ENCODE results near the gene FXYD6.
"Not testable (repeated sequence)": the region's sequence is repeated elsewhere in the genome, so short reads cannot be mapped to it uniquely, and the experiment has no call there.

FXYD6 gene

DNA sequence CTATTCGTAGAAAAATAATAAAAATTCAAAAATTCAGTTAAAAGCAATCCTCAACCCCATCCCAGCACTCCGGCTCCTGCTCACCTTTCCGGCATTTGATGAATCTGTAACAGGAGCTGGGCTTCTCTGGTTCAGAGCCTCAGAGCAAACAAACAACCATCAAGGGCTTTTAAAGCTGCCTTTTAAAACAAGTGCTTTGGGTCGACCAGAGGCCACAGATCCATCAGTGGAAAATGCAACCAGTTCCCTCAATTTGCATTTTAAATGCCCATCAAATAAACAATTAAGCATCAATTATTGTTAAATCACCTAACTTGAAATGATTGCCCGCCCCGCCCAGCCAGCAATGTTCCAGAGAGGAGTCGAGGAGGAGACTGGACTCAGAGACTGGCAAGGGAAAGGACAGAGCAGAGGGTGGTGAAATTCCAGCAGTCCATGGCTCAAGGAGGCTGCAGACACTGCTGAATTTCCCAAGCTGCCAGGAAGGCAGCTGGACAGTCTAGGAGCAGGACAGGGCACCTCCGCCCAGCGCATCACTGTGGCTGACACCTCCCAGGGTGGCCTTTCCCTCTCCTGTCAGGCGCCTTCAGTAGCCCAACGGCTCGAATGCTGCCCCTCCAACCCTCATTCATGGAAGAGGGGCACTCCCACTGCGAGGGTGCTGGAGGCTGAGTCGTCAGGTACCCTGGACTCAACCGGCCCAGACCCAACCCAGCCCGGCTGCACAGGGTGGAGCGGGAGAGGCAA is 7.5 kb downstream of the FXYD6 start:
- DNase-seq: peak; percentile 62

- no peak for DNase-seq
Observed at GRCh38 chr11:117868088-117868487, 8.4 kb downstream of the FXYD6 start.

DNA sequence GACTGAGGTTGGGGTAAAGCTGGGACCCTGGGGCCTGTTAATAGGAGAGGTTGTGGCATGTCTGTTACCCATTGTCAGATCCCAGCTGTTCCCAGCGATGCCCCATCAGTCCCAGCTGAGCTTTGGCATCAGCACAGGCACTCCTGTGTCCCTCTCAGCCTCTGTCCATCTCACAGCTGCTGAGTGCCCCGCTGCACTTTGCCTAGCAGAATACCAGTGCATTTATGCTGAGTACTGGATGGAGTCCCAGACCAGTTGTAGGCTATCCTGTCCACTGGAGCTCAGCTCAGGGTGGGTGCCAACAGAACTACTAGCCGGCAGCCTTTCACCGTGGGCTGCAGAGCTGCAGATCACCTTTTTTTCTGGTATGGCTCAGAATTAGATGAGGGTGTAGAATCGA is 9.9 kb downstream of the FXYD6 start:
- no peak for DNase-seq

DNA sequence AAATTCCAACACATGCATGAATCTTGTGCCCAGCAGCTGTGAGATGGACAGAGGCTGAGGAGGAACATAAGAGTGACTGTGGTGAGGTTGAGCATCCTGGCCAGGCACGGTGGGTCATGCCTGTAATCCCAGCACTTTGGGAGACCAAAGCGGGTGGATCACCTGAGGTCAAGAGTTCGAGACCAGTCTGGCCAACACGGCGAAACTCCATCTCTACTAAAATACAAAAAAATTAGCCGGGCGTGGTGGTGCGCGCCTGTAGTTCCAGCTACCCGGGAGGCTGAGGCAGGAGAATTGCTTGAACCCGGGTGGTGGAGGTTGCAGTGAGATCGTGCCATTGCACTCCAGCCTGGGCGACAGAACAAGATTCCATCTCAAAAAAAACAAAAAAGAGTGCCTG is 10.9 kb downstream of the FXYD6 start:
- DNase-seq: not testable (repeated sequence)

GRCh38 chr11:117863383-117863782 is 13.1 kb downstream of the FXYD6 start:
- no peak for DNase-seq

- DNase-seq: no peak
Observed at GRCh38 chr11:117862753-117863152, 13.7 kb downstream of the FXYD6 start.

DNA sequence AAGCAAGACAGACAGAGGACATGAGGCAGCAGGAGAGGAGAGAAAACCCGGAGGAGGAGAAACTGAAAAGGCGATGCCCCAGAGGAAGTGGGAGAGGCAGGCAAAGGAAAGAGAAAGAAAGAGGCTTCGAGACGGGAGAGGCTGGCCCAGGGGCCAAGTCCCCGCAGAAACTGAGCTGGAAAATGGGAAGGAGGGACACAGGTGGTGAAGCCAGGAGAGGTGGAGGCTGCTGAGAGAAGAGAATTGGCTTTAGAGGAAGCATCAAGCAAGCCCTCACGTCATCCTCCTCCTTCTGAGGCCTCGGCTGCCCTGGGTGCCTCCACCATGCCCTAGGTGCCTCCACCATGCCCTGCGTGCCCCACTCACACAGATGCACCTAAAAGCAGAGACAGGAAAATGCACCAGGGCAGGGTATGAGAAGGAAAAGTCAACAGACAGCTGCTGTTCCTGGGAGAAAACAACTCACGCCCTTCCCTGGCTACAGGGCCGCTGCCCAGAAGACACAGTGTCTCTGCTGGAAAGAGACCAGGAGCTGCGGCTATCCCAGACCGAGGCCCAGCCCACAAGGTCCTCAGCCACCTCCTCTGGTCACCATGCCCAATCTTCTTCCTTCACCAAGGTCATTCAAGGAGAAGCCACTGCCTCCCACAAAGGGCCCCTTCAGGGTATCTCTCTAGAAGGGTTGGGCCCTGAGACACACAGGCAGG is 14.3 kb downstream of the FXYD6 start:
- DNase-seq: no peak

GRCh38 chr11:117861151-117862018 is 15.1 kb downstream of the FXYD6 start:
- peak; percentile 80 for DNase-seq

DNA sequence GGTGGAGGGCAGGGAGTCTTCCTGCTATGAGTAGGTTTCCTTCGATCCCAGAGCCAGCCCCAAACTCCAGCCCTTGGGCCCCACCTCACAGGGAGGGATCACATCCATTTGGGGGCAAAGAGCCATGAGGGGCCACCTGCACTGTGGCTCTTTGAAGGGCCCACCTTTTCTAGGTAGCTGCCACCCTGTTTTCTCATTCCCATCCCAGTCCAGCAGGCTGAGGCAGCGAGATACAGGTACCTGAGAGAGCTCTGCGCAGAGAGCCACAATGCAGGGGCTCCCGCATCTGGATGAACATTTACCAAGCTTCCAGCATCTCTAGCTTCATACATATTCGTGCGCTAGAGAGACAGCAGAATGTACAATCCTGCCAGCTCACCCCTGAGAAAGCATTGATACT is 16.3 kb downstream of the FXYD6 start:
- no peak for DNase-seq

DNA sequence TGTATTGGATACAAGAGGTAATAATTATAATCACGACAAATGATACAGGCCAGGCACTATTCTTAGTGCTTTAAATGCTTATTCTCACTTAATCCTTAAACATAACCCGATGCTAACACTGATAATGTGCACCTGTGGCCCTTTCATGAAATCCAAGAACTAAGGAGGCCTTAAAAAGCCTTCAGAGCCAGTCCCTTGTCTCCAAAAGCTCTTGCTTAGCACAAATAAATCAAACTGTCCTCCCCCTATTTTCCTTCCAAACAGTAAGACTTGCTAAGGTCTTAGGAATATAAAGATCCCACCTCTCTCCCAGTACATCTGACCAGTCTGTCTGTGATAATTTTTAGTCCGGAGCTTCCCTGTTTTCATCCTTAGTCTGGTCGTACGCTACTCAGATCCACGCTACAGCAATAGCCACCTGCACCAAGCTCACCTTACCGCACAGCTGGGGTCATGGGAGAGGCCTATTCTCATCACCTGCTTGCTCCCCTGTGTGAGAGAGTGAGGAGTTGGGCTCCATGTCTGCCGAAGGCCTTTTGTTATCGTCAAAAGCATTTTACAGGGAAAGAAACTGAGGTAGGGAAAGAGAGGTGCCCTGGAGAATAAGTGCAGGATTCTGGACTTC is 16.9 kb downstream of the FXYD6 start:
- DNase-seq: no peak

GRCh38 chr11:117859061-117859460 is 17.4 kb downstream of the FXYD6 start:
- no peak for DNase-seq

- no peak for DNase-seq
Observed at GRCh38 chr11:117857734-117858414, 18.6 kb downstream of the FXYD6 start.

DNA sequence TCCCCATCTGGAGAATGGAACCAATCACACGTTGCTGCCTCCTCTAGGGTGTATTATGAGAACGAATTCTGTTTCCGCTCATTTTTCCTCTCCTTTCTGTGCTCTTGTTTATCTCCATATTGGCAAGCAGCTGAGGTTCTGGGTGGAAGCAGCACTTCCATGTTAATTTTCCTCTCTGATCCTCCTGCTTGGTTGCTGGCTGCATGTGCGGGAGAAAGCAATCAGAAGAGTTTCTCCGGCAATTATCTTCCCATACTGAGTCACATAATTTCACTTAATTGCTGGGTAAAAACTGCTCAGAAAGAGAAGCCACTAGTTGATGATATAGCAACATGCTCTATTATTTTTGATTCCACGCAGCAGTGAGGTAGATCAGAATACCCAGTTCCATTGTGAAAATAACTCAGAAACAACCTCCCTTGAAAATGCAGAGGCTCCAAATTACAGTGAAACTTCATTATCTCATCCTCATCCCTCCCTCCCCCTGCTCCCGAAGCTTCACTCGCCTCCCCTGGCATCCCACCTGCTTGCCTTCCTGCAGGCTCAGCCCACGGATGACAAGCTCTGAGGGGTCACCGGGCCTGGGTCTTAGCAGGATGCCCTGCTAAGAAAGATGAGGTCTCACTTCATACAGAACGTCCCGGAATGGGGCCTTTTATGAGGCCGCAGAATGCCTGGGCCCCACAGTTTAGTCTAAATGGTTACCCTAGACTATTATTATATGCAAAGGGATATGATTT is 20.4 kb downstream of the FXYD6 start:
- no peak for DNase-seq

DNA sequence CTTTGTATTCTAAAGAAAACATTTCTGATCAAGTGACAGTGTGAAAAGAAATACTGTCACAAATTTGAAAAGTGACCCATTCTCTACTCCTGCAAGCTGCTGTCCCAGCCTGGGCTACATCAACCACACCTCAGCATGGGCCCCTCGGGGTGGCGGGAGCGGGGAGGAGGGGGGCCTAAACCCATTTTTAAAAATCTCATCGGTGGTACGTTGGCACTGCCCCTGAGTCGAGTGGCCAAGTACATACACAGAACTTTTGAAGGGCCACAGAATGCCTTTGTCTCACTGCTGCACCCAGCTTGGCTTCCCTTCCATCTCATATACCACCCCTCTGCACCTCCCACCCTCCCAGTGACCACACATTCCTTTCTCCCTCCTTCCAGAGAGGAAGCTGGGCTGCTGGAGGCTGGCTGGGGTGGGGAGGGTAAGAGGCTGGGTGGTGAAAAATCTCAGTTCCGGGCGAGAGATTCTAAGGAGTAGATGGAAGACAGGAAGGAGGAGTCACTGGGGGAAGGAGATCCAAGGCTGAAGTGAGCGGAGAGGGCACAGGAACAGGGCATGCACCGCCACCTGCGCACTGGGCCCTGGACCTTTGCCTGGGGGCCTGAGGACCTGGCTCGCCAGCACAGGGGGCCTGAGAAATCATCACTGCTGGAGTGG is 21.1 kb downstream of the FXYD6 start:
- no peak for DNase-seq

DNA sequence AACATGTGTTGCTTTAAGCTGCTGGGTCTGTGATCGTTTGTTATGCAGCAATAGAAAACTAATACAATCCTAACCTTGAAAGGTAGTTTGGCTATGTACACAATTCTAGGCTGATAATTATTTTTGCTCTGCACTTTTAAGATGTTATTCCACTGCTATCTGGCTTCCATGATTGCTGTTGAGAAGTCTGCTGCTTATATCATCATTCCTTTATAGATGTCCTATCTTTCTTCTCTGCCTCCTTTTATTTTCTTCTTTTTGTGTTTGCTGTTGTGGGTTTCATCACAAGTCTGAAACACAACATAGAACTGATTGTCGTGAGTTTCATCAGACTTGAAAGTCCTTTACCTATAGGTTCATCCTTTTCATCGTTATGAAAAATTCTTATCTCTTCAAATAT is 24.1 kb downstream of the FXYD6 start:
- DNase-seq: no peak

GRCh38 chr11:117851852-117852251 is 24.6 kb downstream of the FXYD6 start:
- no peak for DNase-seq

DNA sequence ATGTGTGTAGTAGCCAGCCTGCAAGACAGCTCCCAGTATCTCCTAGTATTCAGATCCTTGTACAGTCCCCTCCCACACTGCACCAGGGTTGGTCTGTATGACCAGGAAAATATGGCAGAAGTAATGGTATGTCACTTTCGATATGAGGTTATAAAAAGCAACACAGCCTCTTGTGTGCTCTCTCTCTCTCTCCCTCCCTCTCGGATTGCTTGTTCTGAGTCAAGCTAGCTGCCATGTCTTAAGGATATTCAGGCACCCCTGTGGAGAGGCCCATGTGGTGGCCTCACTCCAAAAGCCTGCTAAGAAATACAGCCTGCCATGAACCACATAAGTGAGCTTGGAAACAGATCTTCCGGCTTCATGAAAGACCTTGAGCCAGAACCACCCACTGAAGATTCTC is 25.4 kb downstream of the FXYD6 start:
- no peak for DNase-seq

DNA sequence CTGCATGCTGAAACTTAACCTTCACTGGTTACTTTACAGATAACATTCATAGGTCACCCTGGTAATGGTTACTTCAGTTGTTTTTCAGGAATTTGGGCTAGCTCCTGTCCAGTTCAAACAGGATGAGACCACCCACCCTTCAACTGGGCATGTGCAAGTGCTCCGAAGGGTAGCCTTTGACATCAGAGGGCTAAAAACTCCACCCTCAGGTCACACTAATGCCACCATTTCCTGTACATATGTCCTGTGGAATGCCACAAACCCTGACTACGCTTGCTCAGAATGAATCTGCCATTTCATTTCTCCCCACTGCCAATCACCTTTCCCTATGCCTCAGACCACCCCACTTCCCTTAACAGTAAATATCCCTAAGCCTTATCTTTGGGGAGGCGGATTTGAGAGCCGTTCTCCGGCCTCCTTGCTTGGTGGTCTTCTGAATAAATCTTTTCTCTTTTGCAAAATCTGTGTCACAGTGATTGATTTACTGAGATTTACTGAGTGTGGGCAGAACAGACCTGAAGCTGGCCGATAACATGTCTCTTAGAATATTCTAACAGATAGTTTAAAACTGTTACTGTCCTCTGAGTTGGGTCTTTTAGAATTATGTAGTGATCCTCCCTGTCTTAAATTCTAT is 26.6 kb downstream of the FXYD6 start:
- DNase-seq: no peak

- DNase-seq: no peak
Observed at GRCh38 chr11:117843666-117844484, 32.6 kb downstream of the FXYD6 start.

All from NCI-H187 treated with DMSO at 0.1 percent for 48 hours (cell line).